HG03060 (cell line): ENCODE measurements around the gene KLRC3.
"Not testable (repeated sequence)": the region's sequence is repeated elsewhere in the genome, so short reads cannot be mapped to it uniquely, and the experiment has no call there.

Source experiments
- ATAC-seq: cut with Tn5 transposase; IDR thresholded peaks from one replicate; pipeline ENCODE4 v1.9.1; 2021; ENCODE audit warnings: low read depth, moderate number of reproducible peaks; ENCODE audit not compliant: unreplicated experiment

KLRC3 gene

DNA sequence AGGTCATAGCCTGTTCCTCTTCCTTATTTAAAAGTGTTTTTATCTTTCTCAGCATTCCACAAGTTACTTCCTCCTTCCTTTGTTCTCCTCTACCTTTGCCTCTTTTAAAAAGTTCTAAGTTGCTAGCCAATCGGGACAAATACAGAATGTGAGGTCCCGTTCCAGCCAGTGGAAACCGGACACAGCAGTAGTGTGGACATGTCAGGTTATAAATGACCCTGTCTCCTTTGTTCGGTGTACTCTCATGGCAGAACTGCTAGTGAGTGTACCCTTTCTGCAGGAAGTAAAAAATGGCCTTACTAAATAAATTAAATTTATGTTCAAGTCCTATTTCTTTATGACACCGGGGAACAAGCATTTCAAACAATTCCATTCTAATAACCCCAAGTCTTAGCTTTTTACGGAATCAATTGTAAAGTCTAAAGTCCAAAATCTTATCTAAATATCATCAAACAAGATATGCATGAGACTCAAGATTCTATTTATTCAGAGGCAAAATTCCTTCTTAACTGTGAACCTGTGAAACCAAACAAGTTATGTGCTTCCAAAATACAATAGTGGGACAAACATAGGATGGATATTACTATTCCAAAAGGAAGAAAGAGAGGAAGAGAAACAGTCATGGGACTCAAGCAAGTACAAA is 48.4 kb downstream of the KLRC3 start:
- ATAC-seq: not testable (repeated sequence)

- no peak for ATAC-seq
Measured at GRCh38 chr12:10369557-10370415, 50.6 kb downstream of the KLRC3 start.

GRCh38 chr12:10368206-10369171 is 51.9 kb downstream of the KLRC3 start:
- no peak for ATAC-seq

- not testable (repeated sequence) for ATAC-seq
Measured at GRCh38 chr12:10367714-10368113, 52.7 kb downstream of the KLRC3 start.

- no peak for ATAC-seq
Measured at GRCh38 chr12:10366875-10367274, 53.5 kb downstream of the KLRC3 start.

GRCh38 chr12:10365696-10366405 is 54.5 kb downstream of the KLRC3 start:
- ATAC-seq: no peak

DNA sequence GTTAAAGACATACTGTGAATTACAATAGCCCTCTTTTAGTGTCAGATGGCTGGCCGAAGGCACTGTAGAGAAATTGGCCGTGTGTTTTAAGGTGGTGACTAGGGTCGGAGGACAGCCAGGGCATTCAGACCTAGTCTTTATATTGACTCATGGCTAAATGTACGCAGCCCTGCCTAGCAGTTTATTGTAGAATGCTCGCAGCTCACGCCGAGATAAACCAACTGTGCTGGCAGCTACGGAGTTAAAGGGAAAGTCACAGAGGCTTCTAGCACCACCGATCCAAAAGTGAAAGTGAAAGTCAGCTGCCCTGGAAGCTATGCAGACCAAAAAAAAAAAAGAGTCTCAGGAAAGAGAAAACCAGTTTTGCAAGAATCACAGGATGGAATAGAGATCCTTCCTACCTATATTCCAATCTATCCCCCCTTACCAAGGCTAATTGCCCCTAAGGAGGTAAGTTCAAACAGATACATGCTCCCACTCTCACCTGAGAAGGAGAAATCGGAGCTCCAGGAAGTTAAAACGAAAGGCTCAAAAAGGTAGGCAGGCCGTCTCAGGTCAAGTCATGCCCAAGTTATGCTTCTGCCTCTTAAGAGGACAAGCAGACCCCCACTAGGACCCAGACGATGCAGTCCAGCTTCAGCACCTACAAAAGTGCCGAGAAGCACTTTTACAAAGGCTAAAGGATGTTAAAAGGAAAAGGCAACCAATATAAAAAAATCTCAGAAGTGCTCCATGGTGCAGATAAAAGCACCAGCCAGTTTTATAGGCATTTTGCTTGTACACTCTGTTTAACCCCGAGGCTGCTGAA is 55.4 kb downstream of the KLRC3 start:
- ATAC-seq: peak; percentile 37

DNA sequence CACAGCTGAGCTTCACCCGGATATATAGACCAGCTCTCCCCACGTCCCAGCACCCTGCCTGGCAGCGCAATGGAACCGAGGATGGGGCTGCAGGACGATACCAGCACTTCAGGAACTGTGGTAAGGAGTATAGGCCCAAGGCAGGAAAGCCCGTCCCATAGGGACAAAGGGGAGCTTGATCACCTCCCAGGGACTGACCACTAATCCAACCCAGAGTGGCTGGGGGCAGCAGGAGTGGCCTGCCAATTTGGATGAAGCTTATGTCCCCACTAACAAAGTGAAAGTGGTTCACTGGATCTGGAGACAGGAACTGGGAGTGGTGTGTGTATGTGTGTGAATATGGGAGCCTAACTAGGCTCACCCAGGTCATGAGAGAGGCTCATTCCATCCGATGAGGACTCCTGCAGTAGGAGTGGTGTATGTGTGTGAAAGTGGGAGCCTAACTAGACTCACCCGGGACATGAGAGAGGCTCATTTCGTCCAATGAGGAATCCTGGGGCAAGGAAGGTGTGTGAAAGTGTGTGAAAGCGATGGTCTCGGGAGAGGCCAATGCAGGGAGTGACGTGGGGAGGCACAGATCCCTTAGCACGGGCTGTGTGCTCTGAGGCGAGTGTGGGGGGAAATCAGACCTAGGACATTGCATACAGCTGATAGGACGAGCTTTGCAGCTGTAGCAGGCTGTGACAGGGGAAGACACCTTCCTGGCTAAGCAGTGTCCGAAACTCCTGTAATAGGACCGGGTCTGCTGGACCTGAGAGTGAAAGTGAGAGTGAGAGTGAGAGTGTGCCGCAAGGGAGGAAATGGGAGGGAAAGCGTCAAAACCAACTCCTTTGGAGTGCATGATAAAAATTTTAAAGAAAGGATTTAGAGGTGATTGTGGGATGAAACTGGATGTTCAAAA is 56.2 kb downstream of the KLRC3 start:
- ATAC-seq: peak; percentile 67

- ATAC-seq: no peak
Measured at GRCh38 chr12:10363658-10363913, 56.8 kb downstream of the KLRC3 start.

GRCh38 chr12:10362828-10363657 is 57.4 kb downstream of the KLRC3 start:
- no peak for ATAC-seq

- ATAC-seq: no peak
Measured at GRCh38 chr12:10362325-10362724, 58.1 kb downstream of the KLRC3 start.
